ENCODE measurements around the gene LBHD2.

DNA sequence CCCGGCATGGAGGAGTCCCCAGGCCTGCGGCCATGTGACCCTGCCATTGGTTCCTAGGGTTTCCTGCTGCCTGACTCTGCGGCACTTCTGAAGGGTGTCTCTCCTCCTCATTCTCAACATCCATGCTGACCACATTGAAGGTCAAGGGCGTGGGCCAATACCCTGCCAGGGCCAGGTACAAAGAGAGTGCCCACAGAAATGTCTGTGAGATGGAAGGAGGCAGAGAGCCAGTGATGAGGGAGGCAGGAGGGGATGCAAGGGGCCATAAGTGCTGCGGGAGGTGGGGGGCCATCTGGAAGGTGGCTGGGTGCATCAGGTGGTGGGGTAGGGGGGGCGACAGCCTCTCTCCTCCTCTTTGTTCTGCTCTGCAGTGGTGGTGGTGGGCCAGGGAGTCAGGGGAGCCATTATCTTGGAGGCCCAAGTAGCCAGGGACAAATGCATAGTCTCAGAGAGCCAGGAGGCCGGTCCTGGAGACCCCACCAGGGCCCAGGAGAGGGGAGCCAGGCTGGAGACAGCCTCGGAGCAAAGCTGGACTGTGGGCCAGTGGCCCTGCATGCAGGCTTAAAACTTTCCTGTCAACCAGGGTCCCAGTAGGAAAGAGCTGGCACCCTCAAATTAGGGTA, 13.6 kb upstream of the LBHD2 start:
- TF ChIP-seq, protein P1, sequence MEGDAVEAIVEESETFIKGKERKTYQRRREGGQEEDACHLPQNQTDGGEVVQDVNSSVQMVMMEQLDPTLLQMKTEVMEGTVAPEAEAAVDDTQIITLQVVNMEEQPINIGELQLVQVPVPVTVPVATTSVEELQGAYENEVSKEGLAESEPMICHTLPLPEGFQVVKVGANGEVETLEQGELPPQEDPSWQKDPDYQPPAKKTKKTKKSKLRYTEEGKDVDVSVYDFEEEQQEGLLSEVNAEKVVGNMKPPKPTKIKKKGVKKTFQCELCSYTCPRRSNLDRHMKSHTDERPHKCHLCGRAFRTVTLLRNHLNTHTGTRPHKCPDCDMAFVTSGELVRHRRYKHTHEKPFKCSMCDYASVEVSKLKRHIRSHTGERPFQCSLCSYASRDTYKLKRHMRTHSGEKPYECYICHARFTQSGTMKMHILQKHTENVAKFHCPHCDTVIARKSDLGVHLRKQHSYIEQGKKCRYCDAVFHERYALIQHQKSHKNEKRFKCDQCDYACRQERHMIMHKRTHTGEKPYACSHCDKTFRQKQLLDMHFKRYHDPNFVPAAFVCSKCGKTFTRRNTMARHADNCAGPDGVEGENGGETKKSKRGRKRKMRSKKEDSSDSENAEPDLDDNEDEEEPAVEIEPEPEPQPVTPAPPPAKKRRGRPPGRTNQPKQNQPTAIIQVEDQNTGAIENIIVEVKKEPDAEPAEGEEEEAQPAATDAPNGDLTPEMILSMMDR (IDR thresholded peaks at IDR 0.05), result no peak
- TF ChIP-seq POLR2A (IDR thresholded peaks at IDR 0.05) (no peak), POLR2AphosphoS5 (IDR thresholded peaks at IDR 0.05) (no peak), EP300 (IDR thresholded peaks at IDR 0.05) (no peak)
